ENCODE data around the gene HECTD3.

Gene HECTD3

GRCh38 chr1:45010855-45011811 is at the start of gene HECTD3:
HECTD3 (minus strand) TSS chr1:45011324; CDS start chr1:45011257, 67 bp downstream.
- DNase-seq: peak; percentile 50

GRCh38 chr1:45059829-45060228 is 48.7 kb upstream of the HECTD3 start:
- no peak for DNase-seq

GRCh38 chr1:45057542-45057941 is 46.4 kb upstream of the HECTD3 start:
- DNase-seq: no peak

GRCh38 chr1:45051005-45051772 is 40.1 kb upstream of the HECTD3 start:
- DNase-seq: no peak

GRCh38 chr1:45047032-45047431 is 35.9 kb upstream of the HECTD3 start:
- DNase-seq: no peak

- no peak for DNase-seq
Measured at GRCh38 chr1:45044916-45045315, 33.8 kb upstream of the HECTD3 start.

- DNase-seq: no peak
Measured at GRCh38 chr1:45043094-45043493, 32.0 kb upstream of the HECTD3 start.

GRCh38 chr1:45040297-45040696 is 29.2 kb upstream of the HECTD3 start:
- DNase-seq: no peak

GRCh38 chr1:45038661-45039364 is 27.7 kb upstream of the HECTD3 start:
- DNase-seq: no peak

GRCh38 chr1:45038240-45038639 is 27.1 kb upstream of the HECTD3 start:
- no peak for DNase-seq

- DNase-seq: no peak
Measured at GRCh38 chr1:45037456-45037855, 26.3 kb upstream of the HECTD3 start.

GRCh38 chr1:45035631-45036301 is 24.6 kb upstream of the HECTD3 start:
- no peak for DNase-seq

GRCh38 chr1:45033356-45033755 is 22.2 kb upstream of the HECTD3 start:
- no peak for DNase-seq

GRCh38 chr1:45032837-45033236 is 21.7 kb upstream of the HECTD3 start:
- no peak for DNase-seq

- no peak for DNase-seq
Measured at GRCh38 chr1:45026446-45026845, 15.3 kb upstream of the HECTD3 start.

GRCh38 chr1:45023663-45024062 is 12.5 kb upstream of the HECTD3 start:
- DNase-seq: no peak

GRCh38 chr1:45018599-45019230 is 7.6 kb upstream of the HECTD3 start:
- DNase-seq: peak; percentile 60

GRCh38 chr1:45016767-45017166 is 5.6 kb upstream of the HECTD3 start:
- no peak for DNase-seq

- DNase-seq: no peak
Measured at GRCh38 chr1:45016090-45016697, 5.1 kb upstream of the HECTD3 start.

- no peak for DNase-seq
Measured at GRCh38 chr1:45015683-45016082, 4.6 kb upstream of the HECTD3 start.

- DNase-seq: peak; percentile 71
Measured at GRCh38 chr1:45014321-45015028, 3.4 kb upstream of the HECTD3 start.

Measured in NCI-H2107 (cell line).